ENCODE measurements around the gene NGF. TPM values are rescaled to one million over a fixed set of nuclear protein-coding genes. Genes with fewer than 3 reads are reported as not detected.
A peak's percentile ranks its signal among the peaks of the same experiment; 100 is the strongest.

NGF gene
- total RNA-seq, 1 donor from 2014 or later: 41.7 TPM

GRCh38 chr1:115251340-115251748, 86.7 kb downstream of the NGF start:
- no peak overlapping the region for H3K4me3 Mint-ChIP-seq (ENCODE audit: unreplicated experiment)
- H3K27me3 Mint-ChIP-seq (ENCODE audit: low read depth): no peaks in the 10 kb centered on the region
- peaks cover 9% of the 10 kb centered on the region for H3K36me3 Mint-ChIP-seq (ENCODE audit: low read depth)
- no peak for TF ChIP-seq CTCF (IDR thresholded peaks at IDR 0.05)
- H3K4me1 Mint-ChIP-seq (ENCODE audit: low read depth): peaks cover 14% of the 10 kb centered on the region
- H3K27ac Mint-ChIP-seq (ENCODE audit: unreplicated experiment): peak overlapping the region; percentile 83
- peaks cover 18% of the 10 kb centered on the region for H3K9me3 Mint-ChIP-seq (ENCODE audit: low read depth)
- no peak for DNase-seq (ENCODE audit: low spot score)

GRCh38 chr1:115246526-115246925, 91.5 kb downstream of the NGF start:
- DNase-seq (ENCODE audit: low spot score): no peak

GRCh38 chr1:115245227-115245626, 92.8 kb downstream of the NGF start:
- Mint-ChIP-seq H3K27ac (ENCODE audit: unreplicated experiment) (no peak overlapping the region), H3K4me1 (ENCODE audit: low read depth) (peaks cover under 1% of the 10 kb centered on the region), H3K27me3 (ENCODE audit: low read depth) (no peaks in the 10 kb centered on the region), H3K9me3 (ENCODE audit: low read depth) (peaks cover 41% of the 10 kb centered on the region), H3K36me3 (ENCODE audit: low read depth) (peaks cover 16% of the 10 kb centered on the region), H3K4me3 (ENCODE audit: unreplicated experiment) (no peak overlapping the region)
- no peak for DNase-seq (ENCODE audit: low spot score)
- no peak for TF ChIP-seq CTCF (IDR thresholded peaks at IDR 0.05)

More at GRCh38 chr1:115246526-115246925, 91.5 kb downstream of the NGF start:
- Mint-ChIP-seq H3K4me1 (ENCODE audit: low read depth) (peaks cover 4% of the 10 kb centered on the region), H3K36me3 (ENCODE audit: low read depth) (peaks cover 16% of the 10 kb centered on the region), H3K27ac (ENCODE audit: unreplicated experiment) (no peak overlapping the region), H3K4me3 (ENCODE audit: unreplicated experiment) (no peak overlapping the region), H3K27me3 (ENCODE audit: low read depth) (no peaks in the 10 kb centered on the region), H3K9me3 (ENCODE audit: low read depth) (peaks cover 41% of the 10 kb centered on the region)
- no peak for TF ChIP-seq CTCF (IDR thresholded peaks at IDR 0.05)

GRCh38 chr1:115242543-115242942, 95.5 kb downstream of the NGF start:
- Mint-ChIP-seq H3K27me3 (ENCODE audit: low read depth) (no peaks in the 10 kb centered on the region), H3K36me3 (ENCODE audit: low read depth) (peaks cover 8% of the 10 kb centered on the region), H3K27ac (ENCODE audit: unreplicated experiment) (no peak overlapping the region), H3K4me3 (ENCODE audit: unreplicated experiment) (no peak overlapping the region), H3K9me3 (ENCODE audit: low read depth) (peaks cover 32% of the 10 kb centered on the region), H3K4me1 (ENCODE audit: low read depth) (peaks cover 19% of the 10 kb centered on the region)
- no peak for TF ChIP-seq CTCF (IDR thresholded peaks at IDR 0.05)
- DNase-seq (ENCODE audit: low spot score): no peak

- DNase-seq (ENCODE audit: low spot score): no peak
- no peaks in the 10 kb centered on the region for H3K27me3 Mint-ChIP-seq (ENCODE audit: low read depth)
- H3K4me1 Mint-ChIP-seq (ENCODE audit: low read depth): peaks cover 21% of the 10 kb centered on the region
- peaks cover 9% of the 10 kb centered on the region for H3K36me3 Mint-ChIP-seq (ENCODE audit: low read depth)
- H3K4me3 Mint-ChIP-seq (ENCODE audit: unreplicated experiment): no peak overlapping the region
- H3K27ac Mint-ChIP-seq (ENCODE audit: unreplicated experiment): no peak overlapping the region
- no peak for TF ChIP-seq CTCF (IDR thresholded peaks at IDR 0.05)
- H3K9me3 Mint-ChIP-seq (ENCODE audit: low read depth): peaks cover 28% of the 10 kb centered on the region
These were observed 96.7 kb downstream of the NGF start for GRCh38 chr1:115241309-115241708.
